ENCODE measurements around the gene CABP7.

CABP7 gene

DNA sequence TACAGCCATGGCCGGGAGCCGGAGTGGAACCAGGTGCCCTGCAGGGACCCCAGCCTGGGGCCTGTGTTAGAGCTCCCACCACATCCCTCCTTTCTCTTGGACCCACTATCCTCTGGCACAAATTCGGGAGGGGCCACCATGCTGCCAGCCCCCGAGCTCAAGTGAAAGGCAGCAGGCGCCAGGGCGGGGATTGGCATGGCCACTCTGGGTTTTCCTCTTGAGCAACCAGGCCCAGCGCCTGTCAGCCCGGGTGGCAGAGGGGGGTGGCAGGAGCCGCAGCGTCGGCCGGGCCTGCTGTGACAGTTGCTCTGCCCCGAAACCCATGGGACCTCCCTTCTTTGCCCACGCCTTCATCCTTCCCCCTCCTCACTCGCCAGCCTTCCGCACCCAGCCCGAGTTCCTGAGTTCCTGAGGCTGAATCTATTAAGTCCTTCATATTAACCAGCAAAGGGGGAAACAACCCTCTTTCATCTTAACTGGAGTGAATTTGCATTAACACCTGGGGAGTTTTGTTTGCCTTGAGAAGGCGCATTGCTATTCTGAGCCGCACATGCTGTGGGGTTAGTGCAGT, 16.8 kb upstream of the CABP7 start:
- DNase-seq, result no peak

- DNase-seq, result no peak
Measured at GRCh38 chr22:29703569-29704195, 16.1 kb upstream of the CABP7 start.

DNA sequence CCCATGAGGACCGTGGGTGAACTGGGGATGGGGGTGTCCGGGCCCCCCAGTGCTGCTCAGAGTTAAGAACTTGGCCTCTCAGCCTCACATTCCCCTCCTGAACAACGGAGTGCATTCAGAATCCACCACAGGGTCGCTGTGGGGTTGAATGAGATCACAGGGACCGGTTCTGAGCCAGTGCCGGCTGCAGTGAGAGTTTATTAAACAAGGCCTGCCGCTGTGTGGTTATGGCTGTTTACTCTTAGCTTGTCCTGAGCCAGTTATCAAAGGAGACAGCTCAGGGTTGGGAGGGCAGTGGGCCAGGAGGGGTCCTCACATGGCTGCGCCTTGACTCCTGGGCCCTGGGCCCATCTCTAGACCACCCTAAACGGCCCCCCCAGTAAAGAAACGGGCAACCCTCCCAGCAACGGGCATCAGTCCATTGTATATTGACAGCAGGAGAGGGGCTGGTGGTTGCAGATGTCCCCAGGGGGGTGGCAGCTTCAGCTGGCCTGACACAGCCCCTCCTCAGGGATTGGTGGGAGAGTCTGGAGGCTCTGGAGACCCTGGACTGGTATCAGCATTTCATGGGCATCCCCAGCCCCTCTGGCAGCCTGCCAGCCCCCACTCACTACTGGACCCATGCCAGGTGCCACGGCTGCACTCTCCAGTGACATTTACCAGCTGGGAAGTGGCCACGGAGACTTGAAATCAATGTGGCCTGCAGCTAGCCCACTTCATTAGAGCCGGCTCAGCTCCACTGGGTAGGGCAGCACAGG, 15.1 kb upstream of the CABP7 start:
- DNase-seq, result no peak

- no peak for DNase-seq
Measured at GRCh38 chr22:29705651-29706050, 14.2 kb upstream of the CABP7 start.

DNA sequence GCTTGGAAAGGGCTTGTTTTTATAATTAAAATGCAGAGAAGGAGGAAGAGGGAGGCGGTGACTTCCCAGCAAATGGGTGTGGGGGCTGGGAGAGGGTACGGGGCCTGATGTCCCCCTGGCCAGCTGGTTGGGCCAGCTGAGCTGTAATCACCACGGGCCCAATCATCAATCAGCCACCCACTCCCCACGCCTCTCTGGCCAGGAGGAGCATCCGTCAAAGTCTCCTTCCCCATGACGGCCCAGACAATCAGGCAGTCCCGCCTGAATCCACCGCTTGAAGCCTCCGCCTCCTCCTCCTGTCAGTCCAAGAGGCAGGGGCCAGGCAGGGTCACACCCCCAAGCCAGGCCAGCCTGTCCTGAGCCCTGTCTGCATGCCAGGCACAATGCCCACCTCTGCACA, 13.3 kb upstream of the CABP7 start:
- DNase-seq, result no peak

DNA sequence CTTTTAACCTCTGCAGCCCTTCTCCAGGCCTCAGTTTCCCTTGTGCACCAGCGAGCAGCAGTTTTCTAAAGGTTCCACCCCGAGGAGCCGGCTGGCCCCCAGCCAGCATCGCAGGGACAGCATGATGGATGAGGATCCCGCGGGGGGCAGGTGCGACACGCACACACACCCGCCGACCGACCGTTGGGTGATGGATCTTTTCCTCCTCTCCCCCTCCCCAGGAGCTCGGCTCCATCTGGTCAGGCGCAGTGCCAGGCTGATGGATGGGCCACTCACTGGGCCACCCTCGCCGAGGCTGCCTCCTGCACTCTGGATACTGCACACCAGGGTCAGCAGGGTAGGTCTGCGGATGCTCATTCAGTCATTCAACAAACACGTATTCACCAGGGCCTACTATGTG, 12.8 kb upstream of the CABP7 start:
- no peak for DNase-seq

DNA sequence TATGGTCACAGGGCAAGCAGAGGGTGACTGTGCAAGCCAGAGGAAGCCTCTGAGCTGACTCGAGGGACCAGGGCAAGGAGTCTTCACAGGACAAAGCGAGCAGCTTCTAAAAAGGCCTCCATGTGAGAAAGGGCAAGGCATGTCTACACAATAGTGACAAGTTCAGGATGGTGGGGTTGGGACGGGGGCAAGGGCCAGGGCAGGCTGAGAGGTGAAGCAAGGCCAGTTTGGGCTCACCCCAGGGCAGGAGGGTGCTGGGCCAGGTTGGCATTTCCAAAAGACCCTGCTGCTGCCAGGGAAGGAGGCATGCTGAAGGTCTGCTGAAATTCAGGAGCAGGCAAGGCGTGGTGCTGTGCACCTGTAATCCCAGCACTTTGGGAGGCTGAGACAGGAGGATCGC, 12.3 kb upstream of the CABP7 start:
- no peak for DNase-seq

GRCh38 chr22:29710193-29710592, 9.6 kb upstream of the CABP7 start:
- DNase-seq, result no peak

DNA sequence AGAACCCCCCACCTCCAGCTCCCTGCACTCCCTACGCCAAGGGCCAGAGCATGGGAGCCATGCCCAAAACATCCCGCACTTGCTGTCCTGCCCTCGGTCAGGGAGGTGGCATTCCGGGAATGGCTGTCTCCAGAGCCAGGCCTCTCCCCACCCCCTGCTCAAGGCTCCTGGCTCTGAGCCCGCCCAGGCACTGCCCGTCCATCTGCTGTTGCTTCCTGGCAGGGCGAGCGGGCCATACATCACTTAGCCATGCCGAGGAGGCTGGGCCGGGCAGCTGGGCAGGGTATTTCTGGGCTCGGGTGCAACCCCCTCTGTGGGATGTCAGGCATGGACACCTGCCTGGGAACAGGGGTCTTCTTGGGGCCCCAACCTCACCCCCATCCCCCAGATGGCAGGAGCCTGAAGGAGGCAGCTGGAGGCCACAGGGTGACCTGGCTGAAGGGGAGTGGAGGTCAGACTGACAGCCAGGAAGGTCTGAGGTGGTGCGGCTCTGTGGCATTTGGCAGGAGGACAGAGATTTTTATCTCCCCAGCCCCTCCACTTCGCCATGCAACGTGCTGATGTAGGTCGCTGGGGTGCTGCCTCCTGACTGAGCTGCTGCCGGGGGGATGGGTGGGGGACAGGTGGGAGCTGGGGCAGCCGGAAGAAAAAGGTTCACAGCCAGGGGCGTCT, 8.7 kb upstream of the CABP7 start:
- no peak for DNase-seq

DNA sequence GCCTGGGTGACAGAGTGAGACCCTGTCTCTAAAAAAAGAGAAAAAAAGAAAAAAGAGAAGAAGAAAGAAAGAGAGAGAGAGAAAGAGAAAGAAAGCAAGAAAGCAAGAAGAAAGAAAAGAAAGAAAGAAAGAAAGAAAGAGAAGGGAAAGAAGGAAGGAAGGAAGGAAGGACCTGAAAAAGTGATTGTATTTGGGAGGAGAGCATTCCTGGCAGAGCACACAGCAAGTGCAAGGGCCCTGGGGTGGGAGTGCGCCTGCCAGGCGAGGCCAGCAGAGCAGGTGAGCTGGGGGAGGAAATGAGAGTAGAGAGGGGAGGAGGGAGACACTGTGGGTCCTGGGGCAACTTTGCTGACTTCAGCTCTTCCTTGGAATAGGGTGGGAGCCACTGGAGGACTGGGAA, 7.7 kb upstream of the CABP7 start:
- DNase-seq, result no peak

- no peak for DNase-seq
Measured at GRCh38 chr22:29713156-29713727, 6.6 kb upstream of the CABP7 start.

- DNase-seq, result no peak
Measured at GRCh38 chr22:29715240-29715639, 4.6 kb upstream of the CABP7 start.

- DNase-seq, result no peak
Measured at GRCh38 chr22:29715705-29716104, 4.1 kb upstream of the CABP7 start.

- peak; percentile 80 for DNase-seq
Measured at GRCh38 chr22:29716814-29717545, 2.8 kb upstream of the CABP7 start.

DNA sequence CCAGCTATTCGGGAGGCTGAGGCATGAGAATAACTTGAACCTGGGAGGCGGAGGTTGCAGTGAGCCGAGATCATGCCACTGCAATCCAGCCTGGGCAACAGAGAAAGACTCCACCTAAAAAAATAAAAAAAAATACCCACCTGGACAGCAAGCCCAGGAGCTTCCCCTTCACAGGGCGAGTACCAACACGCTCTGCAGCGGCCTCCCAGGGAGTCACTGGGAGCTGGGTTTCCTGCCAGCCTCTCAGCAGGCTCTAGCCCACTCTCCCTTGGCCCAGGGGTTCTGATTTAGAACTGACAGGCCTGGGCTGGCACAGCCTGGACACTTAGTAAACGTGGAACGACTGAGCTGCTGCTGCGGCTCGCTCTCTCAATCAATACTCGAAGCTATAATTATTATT, 2.0 kb upstream of the CABP7 start:
- DNase-seq, result no peak

GRCh38 chr22:29718949-29719898, 579 bp upstream of the CABP7 start:
- no peak for DNase-seq

- DNase-seq, result no peak
Measured at GRCh38 chr22:29720811-29721323, 1.1 kb downstream of the CABP7 start.

DNA sequence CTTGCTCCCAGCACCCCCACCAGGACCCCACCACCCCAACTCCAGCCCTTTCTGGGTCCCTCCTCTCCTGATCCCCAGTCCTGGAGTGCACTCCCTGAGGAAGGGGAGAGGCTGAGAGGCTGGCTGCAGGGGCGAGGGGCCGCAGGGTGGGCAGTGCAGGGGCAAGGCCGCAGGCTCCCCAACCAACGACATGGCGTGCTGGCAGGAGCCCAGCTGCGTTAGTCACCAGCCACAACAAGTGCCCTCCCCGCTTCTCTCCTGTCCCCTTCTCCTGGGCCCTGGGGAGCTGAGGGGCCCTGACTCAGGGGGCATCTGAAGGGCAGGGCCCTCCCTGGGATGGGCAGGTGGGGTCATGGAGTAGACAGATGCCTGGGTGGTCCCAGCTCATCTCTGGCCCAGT, 2.3 kb downstream of the CABP7 start:
- no peak for DNase-seq

DNA sequence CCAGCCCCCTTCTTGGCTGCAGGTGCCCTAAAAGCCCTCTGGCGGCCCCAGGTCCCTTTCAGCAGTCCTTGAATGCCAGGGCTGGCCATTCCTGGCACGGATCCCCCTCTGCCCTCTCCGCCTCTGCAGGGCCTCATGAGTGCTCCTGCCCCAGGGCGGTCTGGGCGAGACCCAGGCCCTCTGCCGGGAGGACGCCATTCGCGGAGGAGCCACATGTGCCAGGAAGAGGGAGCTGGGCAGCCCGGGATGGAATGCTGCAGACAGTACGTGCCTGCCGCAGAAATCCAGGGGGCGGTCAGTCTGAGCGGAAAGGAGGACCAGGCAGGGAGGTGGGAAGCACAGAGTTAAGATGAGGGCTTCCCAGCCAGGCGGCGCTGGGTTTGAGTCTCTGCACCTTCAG, 2.8 kb downstream of the CABP7 start:
- no peak for DNase-seq

GRCh38 chr22:29723766-29724165, 4.0 kb downstream of the CABP7 start:
- no peak for DNase-seq

DNA sequence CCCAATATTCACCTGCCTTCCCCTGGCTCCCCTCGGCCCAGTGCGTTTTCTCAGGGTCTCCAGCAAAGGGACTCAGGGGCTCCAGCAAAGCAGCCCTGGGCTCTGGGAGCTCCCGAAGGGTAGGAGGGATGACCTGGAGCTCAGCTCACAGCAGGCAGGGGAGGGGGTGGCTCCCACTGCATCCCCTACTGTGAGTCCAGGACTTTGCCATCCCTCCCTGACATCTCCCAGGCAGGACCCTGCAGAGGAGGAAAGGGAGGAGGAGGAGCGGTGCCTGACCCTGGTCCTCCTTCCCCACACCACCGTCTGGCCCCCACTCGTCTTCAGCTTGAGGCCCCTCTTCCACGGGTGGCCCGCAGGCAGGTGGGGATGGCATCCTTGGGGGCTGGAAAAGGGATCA, 5.0 kb downstream of the CABP7 start:
- DNase-seq, result no peak
